A549 (cell line): ENCODE measurements around the gene UVRAG.

Experiments
- EHF ChIP-seq: fragments of 250-450 bp; sonication (Bioruptor Pico); IDR thresholded peaks from 2 replicates; pipeline ENCODE4 v1.5.0; 2020; ENCODE audit warnings: mild to moderate bottlenecking
- JUN ChIP-seq, 2 experiments: fragments of >200 bp; sonication (Bioruptor Twin); formaldehyde crosslinking; IDR thresholded peaks; 2 replicates in 1 of 2; 3 replicates in 1 of 2; pipeline ENCODE4 v1.6.1; 2016 to 2017
- JUNB ChIP-seq: fragments of >200 bp; sonication (Bioruptor Twin); formaldehyde crosslinking; IDR thresholded peaks from 2 replicates; pipeline ENCODE4 v1.6.1; 2016
- POLR2A ChIP-seq: IDR thresholded peaks from 2 replicates; pipeline ENCODE4 v1.6.1; 2012; ENCODE audit warnings: mild to moderate bottlenecking, low read length
- POLR2AphosphoS2 ChIP-seq: conservative IDR thresholded peaks from 2 replicates; pipeline ENCODE4 v1.6.1; 2012; ENCODE audit warnings: low read length, improper control_type of control experiment, inconsistent platforms
- RFX5 ChIP-seq: fragments of 450-650 bp; IDR thresholded peaks from 2 replicates; pipeline ENCODE4 v1.7.1; 2014; ENCODE audit warnings: antibody characterized with exemption, mild to moderate bottlenecking, moderate library complexity
- TF ChIP-seq, protein P1 (sequence below): fragments of >200 bp; sonication (Bioruptor Twin); formaldehyde crosslinking; IDR thresholded peaks from 3 replicates; pipeline ENCODE4 v1.5.1; 2016

- TF ChIP-seq EHF (CRISPR knock-in tag) (no peak), JUNB (no peak), POLR2A (no peak), POLR2AphosphoS2 (no peak), JUN (IDR thresholded peaks at IDR 0.05) (no peak), RFX5 (no peak)
- TF ChIP-seq, protein P1, sequence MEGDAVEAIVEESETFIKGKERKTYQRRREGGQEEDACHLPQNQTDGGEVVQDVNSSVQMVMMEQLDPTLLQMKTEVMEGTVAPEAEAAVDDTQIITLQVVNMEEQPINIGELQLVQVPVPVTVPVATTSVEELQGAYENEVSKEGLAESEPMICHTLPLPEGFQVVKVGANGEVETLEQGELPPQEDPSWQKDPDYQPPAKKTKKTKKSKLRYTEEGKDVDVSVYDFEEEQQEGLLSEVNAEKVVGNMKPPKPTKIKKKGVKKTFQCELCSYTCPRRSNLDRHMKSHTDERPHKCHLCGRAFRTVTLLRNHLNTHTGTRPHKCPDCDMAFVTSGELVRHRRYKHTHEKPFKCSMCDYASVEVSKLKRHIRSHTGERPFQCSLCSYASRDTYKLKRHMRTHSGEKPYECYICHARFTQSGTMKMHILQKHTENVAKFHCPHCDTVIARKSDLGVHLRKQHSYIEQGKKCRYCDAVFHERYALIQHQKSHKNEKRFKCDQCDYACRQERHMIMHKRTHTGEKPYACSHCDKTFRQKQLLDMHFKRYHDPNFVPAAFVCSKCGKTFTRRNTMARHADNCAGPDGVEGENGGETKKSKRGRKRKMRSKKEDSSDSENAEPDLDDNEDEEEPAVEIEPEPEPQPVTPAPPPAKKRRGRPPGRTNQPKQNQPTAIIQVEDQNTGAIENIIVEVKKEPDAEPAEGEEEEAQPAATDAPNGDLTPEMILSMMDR: no peak
Measured at GRCh38 chr11:75949023-75949672, 134.1 kb downstream of the UVRAG start.
